Cardiac septum (tissue), 1 donor: ENCODE data around the gene AP2A2. TPM values are rescaled to one million over a fixed set of nuclear protein-coding genes. Genes with fewer than 3 reads are reported as not detected.

Experiments used
- DNase-seq: peaks from one replicate; pipeline ENCODE4 v3.0.0-alpha.2; 2020; ENCODE audit warnings: low spot score
- intact Hi-C: fragments of 100-400 bp; cut with DNase I; formaldehyde crosslinking; loops from one replicate; pipeline ENCODE4 v1.14.0; 2022
- total RNA-seq: library from RNA; stranded (reverse); fragmentation: NEBNext Ultra II Directional; extraction: Animal tissue kit (Norgen Biotek cat#: 25700); gene quantifications from one replicate; pipeline ENCODE4 v1.2.1, GENCODE V29; 2021
- donor health status: DM: no; HTN: no; CAD: no.

AP2A2 gene
- total RNA-seq, 1 donor from 2014 or later: 40.3 TPM

GRCh38 chr11:897253-898142 is 28.2 kb upstream of the AP2A2 start:
- intact Hi-C loops: no loop called here
- DNase-seq: no peak

GRCh38 chr11:898143-898511 is 27.5 kb upstream of the AP2A2 start:
- intact Hi-C loops: no loop called here
- no peak for DNase-seq

- DNase-seq: no peak
- intact Hi-C loops: no loop called here
Measured at GRCh38 chr11:898540-899190, 27.0 kb upstream of the AP2A2 start.

- intact Hi-C loops: no loop called here
- no peak for DNase-seq
Measured at GRCh38 chr11:899724-900123, 25.9 kb upstream of the AP2A2 start.

- DNase-seq: no peak
- intact Hi-C loops: no loop called here
Measured at GRCh38 chr11:900545-900944, 25.1 kb upstream of the AP2A2 start.

- intact Hi-C loops: no loop called here
Measured at GRCh38 chr11:901452-902061, 24.1 kb upstream of the AP2A2 start.

GRCh38 chr11:904380-904779 is 21.3 kb upstream of the AP2A2 start:
- intact Hi-C loops: no loop called here
- DNase-seq: no peak

More at GRCh38 chr11:901452-902061, 24.1 kb upstream of the AP2A2 start:
- no peak for DNase-seq

GRCh38 chr11:905952-906351 is 19.7 kb upstream of the AP2A2 start:
- intact Hi-C loops: no loop called here
- no peak for DNase-seq

GRCh38 chr11:907668-908067 is 18.0 kb upstream of the AP2A2 start:
- intact Hi-C loops: no loop called here

GRCh38 chr11:908273-908672 is 17.4 kb upstream of the AP2A2 start:
- DNase-seq: no peak
- intact Hi-C loops: no loop called here

More at GRCh38 chr11:907668-908067, 18.0 kb upstream of the AP2A2 start:
- DNase-seq: no peak

- intact Hi-C loops: no loop called here
- no peak for DNase-seq
Measured at GRCh38 chr11:909406-909805, 16.3 kb upstream of the AP2A2 start.

- no peak for DNase-seq
- intact Hi-C loops: no loop called here
Measured at GRCh38 chr11:910044-910588, 15.6 kb upstream of the AP2A2 start.

- intact Hi-C loops: loop anchor here (1.0 kb wide), 1 partner anchor 15 kb away; the partner anchor contains the start of gene AP2A2
- DNase-seq: peak; percentile 96
Measured at GRCh38 chr11:910589-911030, 15.1 kb upstream of the AP2A2 start, which contains the start of gene CHID1. Gene CHID1 (minus strand): TSS chr11:910810. CDS start chr11:904816, 5,994 bp downstream.

- no peak for DNase-seq
- intact Hi-C loops: loop anchor here (1.0 kb wide), 1 partner anchor 14 kb away; the partner anchor contains the start of gene AP2A2
Measured at GRCh38 chr11:911031-911889, 14.4 kb upstream of the AP2A2 start.

- intact Hi-C loops: loop anchor here (1.0 kb wide), 1 partner anchor 13 kb away; the partner anchor contains the start of gene AP2A2
- no peak for DNase-seq
Measured at GRCh38 chr11:911890-912219, 13.8 kb upstream of the AP2A2 start.

- DNase-seq: no peak
- intact Hi-C loops: no loop called here
Measured at GRCh38 chr11:912266-912665, 13.4 kb upstream of the AP2A2 start.

- DNase-seq: no peak
- intact Hi-C loops: no loop called here
Measured at GRCh38 chr11:913043-913442, 12.6 kb upstream of the AP2A2 start.

GRCh38 chr11:914204-914603 is 11.5 kb upstream of the AP2A2 start:
- intact Hi-C loops: no loop called here
- no peak for DNase-seq
